Limb (tissue), 2 donors: ENCODE results near the gene ACOT8.

Experiments used
- DNase-seq, 2 donors: peaks; one replicate each; pipeline ENCODE4 v3.0.0-alpha.2; 2016; ENCODE audit errors: extremely low spot score in 2 of 2

Gene ACOT8

GRCh38 chr20:45796337-45797065 is 60.7 kb downstream of the ACOT8 start:
- DNase-seq, result no peak

- no peak for DNase-seq
Measured at GRCh38 chr20:45792317-45793118, 64.7 kb downstream of the ACOT8 start.
